ENCODE measurements around the gene CLEC3A. TPM values are rescaled to one million over a fixed set of nuclear protein-coding genes. Genes with fewer than 3 reads are reported as not detected.

CLEC3A gene
- total RNA-seq, 1 experiment from 2014 or later = 0.23 TPM

- no peak overlapping the region for H3K27ac ChIP-seq (ENCODE audit: low read length)
- no peaks in the 10 kb centered on the region for H3K36me3 ChIP-seq (ENCODE audit: control insufficient read depth, insufficient read depth, low read length)
- intact Hi-C loops (cut with micrococcal nuclease; ENCODE audit: unreplicated experiment) = no loop called here
- no TSS peak for BruUV-seq (replicated peaks)
- ATAC-seq = no peak
- in situ Hi-C loops (cut with HindIII; ENCODE audit: low pct_unique_long_range_greater_than_20kb, low sequenced_read_pairs) = no loop called here
- ChIA-PET POLR2A (no interaction called here), CTCF (no interaction called here)
- DNase-seq (ENCODE audit: low read depth, low spot score) = no peak
- no peaks in the 10 kb centered on the region for H3K27me3 ChIP-seq (ENCODE audit: control insufficient read depth, insufficient read depth, low read length)
- no peaks in the 10 kb centered on the region for H3K9me3 ChIP-seq (ENCODE audit: control insufficient read depth, insufficient read depth, low read depth, low read length)
- no peak overlapping the region for H3K4me3 ChIP-seq (ENCODE audit: low read depth in 2 of 2, low read length in 2 of 2)
- no peaks in the 10 kb centered on the region for H3K4me1 ChIP-seq (ENCODE audit: control insufficient read depth, insufficient read depth, low read length)
- TF ChIP-seq TCF7L2 (IDR thresholded peaks at IDR 0.05; ENCODE audit: low read depth, low read length) (no peak), POLR2AphosphoS5 (IDR thresholded peaks at IDR 0.05; ENCODE audit: low read depth, low read length) (no peak), CTCF (IDR thresholded peaks at IDR 0.05) (no peak), SIN3A (IDR thresholded peaks at IDR 0.05; ENCODE audit: borderline replicate concordance, insufficient read depth, low read depth, low read length) (no peak)
- TF ChIP-seq, protein P1, sequence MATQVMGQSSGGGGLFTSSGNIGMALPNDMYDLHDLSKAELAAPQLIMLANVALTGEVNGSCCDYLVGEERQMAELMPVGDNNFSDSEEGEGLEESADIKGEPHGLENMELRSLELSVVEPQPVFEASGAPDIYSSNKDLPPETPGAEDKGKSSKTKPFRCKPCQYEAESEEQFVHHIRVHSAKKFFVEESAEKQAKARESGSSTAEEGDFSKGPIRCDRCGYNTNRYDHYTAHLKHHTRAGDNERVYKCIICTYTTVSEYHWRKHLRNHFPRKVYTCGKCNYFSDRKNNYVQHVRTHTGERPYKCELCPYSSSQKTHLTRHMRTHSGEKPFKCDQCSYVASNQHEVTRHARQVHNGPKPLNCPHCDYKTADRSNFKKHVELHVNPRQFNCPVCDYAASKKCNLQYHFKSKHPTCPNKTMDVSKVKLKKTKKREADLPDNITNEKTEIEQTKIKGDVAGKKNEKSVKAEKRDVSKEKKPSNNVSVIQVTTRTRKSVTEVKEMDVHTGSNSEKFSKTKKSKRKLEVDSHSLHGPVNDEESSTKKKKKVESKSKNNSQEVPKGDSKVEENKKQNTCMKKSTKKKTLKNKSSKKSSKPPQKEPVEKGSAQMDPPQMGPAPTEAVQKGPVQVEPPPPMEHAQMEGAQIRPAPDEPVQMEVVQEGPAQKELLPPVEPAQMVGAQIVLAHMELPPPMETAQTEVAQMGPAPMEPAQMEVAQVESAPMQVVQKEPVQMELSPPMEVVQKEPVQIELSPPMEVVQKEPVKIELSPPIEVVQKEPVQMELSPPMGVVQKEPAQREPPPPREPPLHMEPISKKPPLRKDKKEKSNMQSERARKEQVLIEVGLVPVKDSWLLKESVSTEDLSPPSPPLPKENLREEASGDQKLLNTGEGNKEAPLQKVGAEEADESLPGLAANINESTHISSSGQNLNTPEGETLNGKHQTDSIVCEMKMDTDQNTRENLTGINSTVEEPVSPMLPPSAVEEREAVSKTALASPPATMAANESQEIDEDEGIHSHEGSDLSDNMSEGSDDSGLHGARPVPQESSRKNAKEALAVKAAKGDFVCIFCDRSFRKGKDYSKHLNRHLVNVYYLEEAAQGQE (IDR thresholded peaks at IDR 0.05; ENCODE audit: insufficient read depth in 1 of 2, low read depth in 2 of 2, low read length in 1 of 2) = no peak
Observed at GRCh38 chr16:78069913-78070312, 47.6 kb downstream of the CLEC3A start.

DNA sequence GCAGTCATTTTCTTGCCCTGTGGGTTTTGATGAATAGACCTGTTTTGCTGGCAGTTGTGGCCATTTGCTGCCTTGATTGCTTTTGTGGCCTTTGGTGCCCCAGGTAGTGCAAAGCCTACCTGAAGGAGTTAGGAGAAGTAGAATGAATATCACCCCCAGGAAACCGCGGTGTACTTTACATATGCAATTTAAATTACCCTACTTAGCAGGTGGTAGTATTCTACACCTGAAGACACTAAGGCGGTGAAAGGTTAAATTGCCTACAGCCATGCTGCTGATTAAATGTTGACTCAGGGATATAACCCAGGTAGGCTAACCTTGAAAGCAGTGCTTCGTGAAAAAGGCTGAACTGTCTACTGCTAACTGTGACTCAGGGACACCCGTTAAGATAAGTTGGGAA, 49.9 kb downstream of the CLEC3A start:
- in situ Hi-C loops (cut with HindIII; ENCODE audit: low pct_unique_long_range_greater_than_20kb, low sequenced_read_pairs) = no loop called here
- TF ChIP-seq TCF7L2 (IDR thresholded peaks at IDR 0.05; ENCODE audit: low read depth, low read length) (no peak), SIN3A (IDR thresholded peaks at IDR 0.05; ENCODE audit: borderline replicate concordance, insufficient read depth, low read depth, low read length) (no peak), POLR2AphosphoS5 (IDR thresholded peaks at IDR 0.05; ENCODE audit: low read depth, low read length) (no peak), CTCF (IDR thresholded peaks at IDR 0.05) (no peak)
- TF ChIP-seq, protein P1 (IDR thresholded peaks at IDR 0.05; ENCODE audit: insufficient read depth in 1 of 2, low read depth in 2 of 2, low read length in 1 of 2) = no peak
- DNase-seq (ENCODE audit: low read depth, low spot score) (no peak), ATAC-seq (no peak)
- no peaks in the 10 kb centered on the region for H3K36me3 ChIP-seq (ENCODE audit: control insufficient read depth, insufficient read depth, low read length)
- ChIA-PET CTCF (no interaction called here), POLR2A (no interaction called here)
- H3K4me1 ChIP-seq (ENCODE audit: control insufficient read depth, insufficient read depth, low read length) = no peaks in the 10 kb centered on the region
- BruUV-seq (replicated peaks) = no TSS peak
- no peak overlapping the region for H3K4me3 ChIP-seq (ENCODE audit: low read depth in 2 of 2, low read length in 2 of 2)
- intact Hi-C loops (cut with micrococcal nuclease; ENCODE audit: unreplicated experiment) = no loop called here
- no peaks in the 10 kb centered on the region for H3K27me3 ChIP-seq (ENCODE audit: control insufficient read depth, insufficient read depth, low read length)
- no peaks in the 10 kb centered on the region for H3K9me3 ChIP-seq (ENCODE audit: control insufficient read depth, insufficient read depth, low read depth, low read length)
- H3K27ac ChIP-seq (ENCODE audit: low read length) = no peak overlapping the region

Data from Panc1 (cell line).